ENCODE measurements around the gene TEAD1. TPM values are rescaled to one million over a fixed set of nuclear protein-coding genes. Genes with fewer than 3 reads are reported as not detected.

The TEAD1 gene
- total RNA-seq, 4 donors from 2014 or later: 127 to 165 (median 140) TPM

DNA sequence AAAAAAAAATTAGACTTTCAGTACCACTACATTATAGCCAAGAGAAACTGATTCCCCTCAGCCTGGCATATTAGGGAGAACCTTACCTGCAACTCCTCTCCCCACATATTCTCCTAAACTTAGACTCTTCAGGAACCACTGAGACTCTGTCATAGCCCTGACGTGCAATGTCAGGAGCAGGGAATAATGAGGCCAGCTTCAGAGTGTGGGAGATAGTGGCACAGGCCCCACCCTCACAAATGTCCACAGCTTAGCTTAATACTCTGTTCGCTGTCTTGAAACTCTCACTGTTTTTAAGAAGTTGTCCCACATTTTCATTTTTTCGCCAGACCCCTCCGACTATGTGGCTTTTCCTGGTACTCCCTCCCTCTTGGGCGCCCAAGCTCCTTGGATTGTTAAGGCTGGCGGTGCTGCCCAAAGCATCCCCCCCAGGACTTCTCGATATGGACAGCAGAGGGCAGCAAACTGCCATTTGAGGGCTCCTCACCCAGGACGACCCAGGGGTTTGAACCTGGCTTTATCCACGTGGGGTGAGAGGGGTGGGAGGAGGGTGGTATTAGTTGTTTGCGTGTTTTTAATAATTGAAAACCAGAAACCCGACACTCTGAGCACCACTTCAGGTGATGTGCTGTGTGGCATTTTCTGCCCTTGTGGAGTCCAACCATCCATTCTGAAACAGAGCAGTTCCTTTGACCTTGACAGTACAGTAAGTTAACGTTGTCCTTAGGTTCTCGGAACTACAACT is 289.7 kb downstream of the TEAD1 start:
- DNase-seq (ENCODE audit: low spot score in 2 of 2): peak; percentile 32 to 74
- Histone ChIP-seq H3K4me3 (no peak overlapping the region), H3K27ac (no peak overlapping the region), H3K27me3 (no peaks in the 10 kb centered on the region), H3K9me3 (no peaks in the 10 kb centered on the region), H3K36me3 (no peaks in the 10 kb centered on the region), H3K4me1 (peaks cover 0 to 7% (median 0%) of the 10 kb centered on the region in 4 donors)
- 13 to 15% methylated on average over 13 of the region's 13 CpGs for WGBS, 2 donors
- TF ChIP-seq, protein P1, sequence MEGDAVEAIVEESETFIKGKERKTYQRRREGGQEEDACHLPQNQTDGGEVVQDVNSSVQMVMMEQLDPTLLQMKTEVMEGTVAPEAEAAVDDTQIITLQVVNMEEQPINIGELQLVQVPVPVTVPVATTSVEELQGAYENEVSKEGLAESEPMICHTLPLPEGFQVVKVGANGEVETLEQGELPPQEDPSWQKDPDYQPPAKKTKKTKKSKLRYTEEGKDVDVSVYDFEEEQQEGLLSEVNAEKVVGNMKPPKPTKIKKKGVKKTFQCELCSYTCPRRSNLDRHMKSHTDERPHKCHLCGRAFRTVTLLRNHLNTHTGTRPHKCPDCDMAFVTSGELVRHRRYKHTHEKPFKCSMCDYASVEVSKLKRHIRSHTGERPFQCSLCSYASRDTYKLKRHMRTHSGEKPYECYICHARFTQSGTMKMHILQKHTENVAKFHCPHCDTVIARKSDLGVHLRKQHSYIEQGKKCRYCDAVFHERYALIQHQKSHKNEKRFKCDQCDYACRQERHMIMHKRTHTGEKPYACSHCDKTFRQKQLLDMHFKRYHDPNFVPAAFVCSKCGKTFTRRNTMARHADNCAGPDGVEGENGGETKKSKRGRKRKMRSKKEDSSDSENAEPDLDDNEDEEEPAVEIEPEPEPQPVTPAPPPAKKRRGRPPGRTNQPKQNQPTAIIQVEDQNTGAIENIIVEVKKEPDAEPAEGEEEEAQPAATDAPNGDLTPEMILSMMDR (IDR thresholded peaks at IDR 0.05): peak; percentile 76 to 88 (median 82)
- TF ChIP-seq POLR2A (IDR thresholded peaks at IDR 0.05) (no peak), EP300 (IDR thresholded peaks at IDR 0.05) (no peak)

DNA sequence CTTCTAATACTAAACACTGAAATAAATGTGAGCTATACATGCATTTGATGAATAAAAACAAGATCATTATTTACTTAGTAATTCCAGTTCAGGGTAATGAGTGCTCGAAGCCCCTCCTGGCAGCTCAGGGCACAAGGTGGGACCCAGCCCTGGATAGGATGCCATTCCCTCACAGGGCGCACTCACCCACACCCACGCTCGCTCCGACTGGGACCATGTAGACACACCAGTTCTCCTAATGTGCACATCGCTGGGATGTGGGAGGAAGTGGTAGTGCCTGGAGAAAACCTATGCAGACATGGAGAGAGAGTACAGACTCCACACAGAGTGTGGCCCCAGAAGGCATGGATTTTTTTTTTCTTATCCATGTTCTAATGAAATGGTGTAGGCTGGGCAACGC is 290.4 kb downstream of the TEAD1 start:
- Histone ChIP-seq H3K27me3 (no peaks in the 10 kb centered on the region), H3K9me3 (no peaks in the 10 kb centered on the region), H3K4me1 (peaks cover 0 to 7% (median 0%) of the 10 kb centered on the region in 4 donors), H3K27ac (no peak overlapping the region), H3K36me3 (no peaks in the 10 kb centered on the region), H3K4me3 (no peak overlapping the region)
- WGBS, 2 donors: 83 to 95% methylated on average over 7 of the region's 7 CpGs
- TF ChIP-seq, protein P1 (IDR thresholded peaks at IDR 0.05): no peak
- no peak for TF ChIP-seq POLR2A (IDR thresholded peaks at IDR 0.05)
- DNase-seq (ENCODE audit: low spot score in 2 of 2): no peak

DNA sequence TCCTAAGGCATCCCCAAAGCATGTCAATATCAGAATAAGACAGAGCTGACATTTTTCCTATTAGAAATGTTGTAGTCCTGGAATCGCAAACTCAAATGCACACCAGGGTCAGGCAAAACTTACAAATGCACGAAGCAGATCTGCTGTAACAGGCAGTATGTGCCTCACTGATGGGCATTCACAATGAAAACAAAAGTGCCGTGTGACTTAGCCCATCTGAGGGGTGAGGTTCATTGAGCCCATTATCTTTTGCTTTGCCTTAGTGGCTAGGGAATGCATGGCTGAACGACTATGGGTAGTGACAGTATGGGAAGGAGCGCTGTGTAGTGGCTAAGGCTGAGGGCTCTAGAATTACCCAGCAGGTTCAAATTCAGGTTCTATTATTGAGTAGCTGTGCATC is 291.8 kb downstream of the TEAD1 start:
- no peak overlapping the region for H3K27ac ChIP-seq
- WGBS, 2 donors: 85 to 88% methylated on average over 5 of the region's 5 CpGs
- H3K4me1 ChIP-seq: peaks cover 0 to 7% (median 0%) of the 10 kb centered on the region in 4 donors
- no peaks in the 10 kb centered on the region for H3K9me3 ChIP-seq
- no peak for TF ChIP-seq EP300 (IDR thresholded peaks at IDR 0.05)
- no peak for TF ChIP-seq POLR2A (IDR thresholded peaks at IDR 0.05)
- TF ChIP-seq, protein P1 (IDR thresholded peaks at IDR 0.05): no peak
- no peaks in the 10 kb centered on the region for H3K27me3 ChIP-seq
- no peak for DNase-seq (ENCODE audit: low spot score in 2 of 2)
- H3K36me3 ChIP-seq: no peaks in the 10 kb centered on the region
- H3K4me3 ChIP-seq: no peak overlapping the region

DNA sequence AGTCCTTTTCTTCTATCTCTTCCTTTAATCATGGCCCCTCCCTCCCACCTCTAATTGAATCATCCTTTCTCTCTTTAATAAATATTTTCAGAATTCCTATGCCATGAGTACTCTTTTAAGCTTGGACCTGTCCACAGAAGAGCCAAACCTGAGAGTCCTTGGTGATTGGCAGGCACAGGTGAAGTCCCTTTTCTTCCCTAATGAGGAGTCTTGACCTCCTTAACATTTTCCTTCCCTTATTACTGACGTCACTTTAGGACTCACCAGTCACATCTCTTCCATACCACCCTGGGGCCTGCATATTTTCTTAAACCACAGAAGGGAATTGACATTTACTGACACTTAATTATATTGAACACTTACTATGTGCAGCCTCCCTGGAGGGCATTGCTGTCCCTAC is 293.9 kb downstream of the TEAD1 start:
- H3K9me3 ChIP-seq: no peaks in the 10 kb centered on the region
- 84 to 88% methylated on average over 1 of the region's 1 CpG for WGBS, 2 donors
- no peaks in the 10 kb centered on the region for H3K27me3 ChIP-seq
- H3K36me3 ChIP-seq: no peaks in the 10 kb centered on the region
- no peak for TF ChIP-seq EP300 (IDR thresholded peaks at IDR 0.05)
- TF ChIP-seq POLR2A (IDR thresholded peaks at IDR 0.05): no peak
- TF ChIP-seq, protein P1 (IDR thresholded peaks at IDR 0.05): no peak
- H3K4me1 ChIP-seq: peaks cover 0 to 7% (median 0%) of the 10 kb centered on the region in 4 donors
- H3K27ac ChIP-seq: no peak overlapping the region
- no peak for DNase-seq (ENCODE audit: low spot score in 2 of 2)
- no peak overlapping the region for H3K4me3 ChIP-seq

DNA sequence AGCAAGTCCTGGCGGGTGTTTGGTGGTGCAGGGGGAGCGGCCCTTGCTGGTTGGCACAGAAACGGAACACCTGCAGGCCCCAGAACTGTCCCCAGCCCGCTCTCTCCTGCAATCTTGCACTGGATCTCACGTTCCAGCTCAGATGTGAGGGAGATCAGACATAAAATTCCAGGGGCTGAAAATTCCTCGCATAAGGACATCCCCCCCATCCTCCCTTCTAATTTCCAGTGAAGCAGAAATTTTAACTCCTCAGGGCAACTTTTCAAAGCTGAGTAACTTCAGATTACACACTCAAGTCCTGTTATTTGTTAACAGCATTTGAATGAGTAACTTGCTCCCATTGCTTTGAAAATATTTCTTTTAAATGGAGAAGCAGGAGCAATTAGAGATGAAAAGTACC is 294.6 kb downstream of the TEAD1 start:
- 87 to 89% methylated on average over 6 of the region's 6 CpGs for WGBS, 2 donors
- no peaks in the 10 kb centered on the region for H3K9me3 ChIP-seq
- H3K4me3 ChIP-seq: no peak overlapping the region
- no peaks in the 10 kb centered on the region for H3K36me3 ChIP-seq
- no peak overlapping the region for H3K27ac ChIP-seq
- TF ChIP-seq POLR2A (IDR thresholded peaks at IDR 0.05) (no peak), EP300 (IDR thresholded peaks at IDR 0.05) (no peak)
- TF ChIP-seq, protein P1 (IDR thresholded peaks at IDR 0.05): no peak
- no peaks in the 10 kb centered on the region for H3K27me3 ChIP-seq
- H3K4me1 ChIP-seq: peaks cover 0 to 7% (median 0%) of the 10 kb centered on the region in 4 donors
- no peak for DNase-seq (ENCODE audit: low spot score in 2 of 2)

Data from tibial nerve (tissue), 4 donors.